Activated CD4-positive, CD25-positive, alpha-beta regulatory T cell treated with anti-CD3 and anti-CD28 coated beads, Interleukin-2, amount 50 U/mL, for 24 hours (primary cell): ENCODE data around the gene DKK3.
"Not testable (repeated sequence)": the region's sequence is repeated elsewhere in the genome, so short reads cannot be mapped to it uniquely, and the experiment has no call there.

Experiments used
- ATAC-seq, 2 donors: fragments of 150-1000 bp; cut with Tn5 transposase; one replicate each; pipeline ENCODE4 v1.10.0; 2021; ENCODE audit warnings: mild to moderate bottlenecking in 1 of 2, moderate library complexity in 1 of 2

The DKK3 gene

GRCh38 chr11:12007769-12008737, at the start of gene DKK3:
DKK3 (minus strand) TSS chr11:12008626; CDS start chr11:12008582, 44 bp downstream.
- no peak for ATAC-seq

- no peak for ATAC-seq
These were observed 49.0 kb upstream of the DKK3 start for GRCh38 chr11:12057299-12057980.

GRCh38 chr11:12056119-12056518, 47.7 kb upstream of the DKK3 start:
- no peak for ATAC-seq

- ATAC-seq = no peak
These were observed 45.4 kb upstream of the DKK3 start for GRCh38 chr11:12053606-12054361.

- ATAC-seq = no peak
These were observed 44.5 kb upstream of the DKK3 start for GRCh38 chr11:12052676-12053605.

GRCh38 chr11:12051287-12051662, 42.8 kb upstream of the DKK3 start:
- no peak for ATAC-seq

- ATAC-seq = no peak
These were observed 42.3 kb upstream of the DKK3 start for GRCh38 chr11:12050470-12051286.

- no peak for ATAC-seq
These were observed 40.7 kb upstream of the DKK3 start for GRCh38 chr11:12048936-12049790.

GRCh38 chr11:12046636-12047236, 38.3 kb upstream of the DKK3 start:
- ATAC-seq = no peak

GRCh38 chr11:12045914-12046635, 37.6 kb upstream of the DKK3 start:
- no peak for ATAC-seq

GRCh38 chr11:12044799-12045198, 36.4 kb upstream of the DKK3 start:
- no peak for ATAC-seq

GRCh38 chr11:12043959-12044791, 35.7 kb upstream of the DKK3 start:
- ATAC-seq = peak; percentile 53 to 61

GRCh38 chr11:12043221-12043620, 34.8 kb upstream of the DKK3 start:
- no peak for ATAC-seq

- no peak for ATAC-seq
These were observed 33.8 kb upstream of the DKK3 start for GRCh38 chr11:12042215-12042676.

- ATAC-seq = not testable (repeated sequence)
These were observed 32.3 kb upstream of the DKK3 start for GRCh38 chr11:12040719-12041118.

GRCh38 chr11:12032968-12033367, 24.5 kb upstream of the DKK3 start:
- ATAC-seq = no peak

GRCh38 chr11:12031856-12032544, 23.6 kb upstream of the DKK3 start:
- ATAC-seq = no peak
